ENCODE results near the gene THAP7.
"Not testable (repeated sequence)": the region's sequence is repeated elsewhere in the genome, so short reads cannot be mapped to it uniquely, and the experiment has no call there.

DNA sequence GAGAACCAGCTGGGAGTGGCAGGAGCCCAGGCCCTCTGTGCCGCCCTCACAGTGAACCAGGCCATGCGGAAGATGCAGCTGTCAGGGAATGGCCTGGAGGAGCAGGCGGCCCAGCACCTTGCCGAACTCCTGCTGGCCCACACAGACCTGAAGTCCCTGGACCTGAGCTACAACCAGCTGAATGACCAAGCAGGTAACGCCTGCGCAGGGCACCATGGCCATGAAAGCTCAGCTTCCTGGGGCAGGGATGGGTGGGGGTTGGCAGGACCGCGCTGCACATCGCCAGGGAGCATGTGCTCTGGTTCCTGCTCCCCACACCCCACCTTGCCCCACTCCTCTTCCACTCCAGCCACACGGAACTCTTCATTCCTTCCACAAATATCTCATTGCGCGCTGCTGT lies 47.0 kb upstream of the THAP7 start:
- TF ChIP-seq, protein P1, sequence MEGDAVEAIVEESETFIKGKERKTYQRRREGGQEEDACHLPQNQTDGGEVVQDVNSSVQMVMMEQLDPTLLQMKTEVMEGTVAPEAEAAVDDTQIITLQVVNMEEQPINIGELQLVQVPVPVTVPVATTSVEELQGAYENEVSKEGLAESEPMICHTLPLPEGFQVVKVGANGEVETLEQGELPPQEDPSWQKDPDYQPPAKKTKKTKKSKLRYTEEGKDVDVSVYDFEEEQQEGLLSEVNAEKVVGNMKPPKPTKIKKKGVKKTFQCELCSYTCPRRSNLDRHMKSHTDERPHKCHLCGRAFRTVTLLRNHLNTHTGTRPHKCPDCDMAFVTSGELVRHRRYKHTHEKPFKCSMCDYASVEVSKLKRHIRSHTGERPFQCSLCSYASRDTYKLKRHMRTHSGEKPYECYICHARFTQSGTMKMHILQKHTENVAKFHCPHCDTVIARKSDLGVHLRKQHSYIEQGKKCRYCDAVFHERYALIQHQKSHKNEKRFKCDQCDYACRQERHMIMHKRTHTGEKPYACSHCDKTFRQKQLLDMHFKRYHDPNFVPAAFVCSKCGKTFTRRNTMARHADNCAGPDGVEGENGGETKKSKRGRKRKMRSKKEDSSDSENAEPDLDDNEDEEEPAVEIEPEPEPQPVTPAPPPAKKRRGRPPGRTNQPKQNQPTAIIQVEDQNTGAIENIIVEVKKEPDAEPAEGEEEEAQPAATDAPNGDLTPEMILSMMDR (IDR thresholded peaks at IDR 0.05), result not testable (repeated sequence)
- TF ChIP-seq POLR2A (IDR thresholded peaks at IDR 0.05), result not testable (repeated sequence)
